Activated B cell treated with CpG ODN at 0.5 μM for 24 hours (primary cell): ENCODE measurements around the gene KLF11. TPM values are rescaled to one million over a fixed set of nuclear protein-coding genes. Genes with fewer than 3 reads are reported as not detected.

Experiments
- ATAC-seq: fragments of 200-7000 bp; cut with Tn5 transposase; one replicate; pipeline ENCODE4 v1.10.0; 2021; ENCODE audit warnings: low read depth, mild to moderate bottlenecking, moderate library complexity
- CTCF ChIA-PET: fragments of 350-600 bp; sonication (Branson Sonifier 250); formaldehyde crosslinking; loops from one replicate; lab custom pipeline; 2021; ENCODE audit warnings: antibody characterized with exemption; lab: Charles Lee
- POLR2A ChIA-PET: fragments of 350-600 bp; sonication (Branson Sonifier 250); formaldehyde crosslinking; loops from one replicate; lab custom pipeline; 2021; ENCODE audit warnings: antibody characterized with exemption; lab: Charles Lee
- DNase-seq: peaks from one replicate; pipeline ENCODE4 v3.0.0; 2022
- H3K27ac Mint-ChIP-seq: one replicate; pipeline ENCODE4 v1.8.0; 2020; ENCODE audit warnings: mixed read lengths
- H3K27me3 Mint-ChIP-seq: one replicate; pipeline ENCODE4 v1.8.0; 2021; ENCODE audit warnings: mixed read lengths
- H3K36me3 Mint-ChIP-seq: one replicate; pipeline ENCODE4 v1.8.0; 2021; ENCODE audit warnings: low read depth, mixed read lengths
- H3K4me1 Mint-ChIP-seq: one replicate; pipeline ENCODE4 v1.8.0; 2021; ENCODE audit warnings: mixed read lengths
- H3K4me3 Mint-ChIP-seq: one replicate; pipeline ENCODE4 v1.8.0; 2020; ENCODE audit warnings: mild to moderate bottlenecking, mixed read lengths
- H3K9me3 Mint-ChIP-seq: one replicate; pipeline ENCODE4 v1.8.0; 2020; ENCODE audit warnings: mixed read lengths
- intact Hi-C: fragments of 100-400 bp; cut with micrococcal nuclease; formaldehyde crosslinking; loops from one replicate; pipeline ENCODE4 v1.15.1; 2024
- total RNA-seq: library from RNA; stranded (reverse); gene quantifications from 2 replicates; pipeline ENCODE4 v1.2.3, GENCODE V29; 2022
- TF ChIP-seq, protein P1 (sequence below): fragments of 200-600 bp; IDR thresholded peaks from one replicate; pipeline ENCODE4 v1.8.0; 2022; ENCODE audit warnings: antibody characterized with exemption, mild to moderate bottlenecking

The KLF11 gene
- total RNA-seq, 1 donor from 2014 or later = 10.2 TPM

DNA sequence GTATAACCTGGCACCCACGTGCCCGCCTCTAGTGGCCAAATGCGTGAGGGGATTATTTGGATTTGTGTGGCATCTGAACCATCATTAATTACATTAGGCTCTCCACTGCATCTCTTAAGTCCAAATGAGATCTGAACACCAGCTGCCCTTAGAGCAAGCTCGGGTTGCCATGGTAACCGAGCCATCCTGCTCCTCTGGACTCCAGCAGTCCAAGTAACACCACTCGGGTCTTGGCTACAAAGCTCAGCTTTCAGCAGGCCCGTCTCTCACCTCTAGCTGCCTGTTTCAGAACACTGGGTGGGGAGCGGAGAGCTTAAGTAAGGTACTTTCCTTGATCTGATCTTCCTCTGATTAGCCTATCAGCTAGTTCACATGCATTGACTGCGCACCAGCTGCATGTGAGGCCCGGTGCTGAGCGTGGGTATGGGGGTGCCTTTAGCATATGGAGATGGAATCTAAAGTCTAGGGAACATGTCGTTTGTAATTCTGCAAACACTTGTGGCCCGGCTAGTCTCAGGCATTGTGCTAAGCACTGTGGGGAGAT lies 51.0 kb downstream of the KLF11 start:
- H3K9me3 Mint-ChIP-seq = no peaks in the 10 kb centered on the region
- H3K36me3 Mint-ChIP-seq = no peaks in the 10 kb centered on the region
- intact Hi-C loops = no loop called here
- ChIA-PET POLR2A (no interaction called here), CTCF (interaction anchor here (5.1 kb wide), 1 partner anchor 21 kb away, joined by 81 read pairs; no protein-coding TSS in a partner anchor)
- H3K4me3 Mint-ChIP-seq = no peak overlapping the region
- peaks cover 10% of the 10 kb centered on the region for H3K4me1 Mint-ChIP-seq
- no peak for DNase-seq
- no peak for ATAC-seq
- H3K27ac Mint-ChIP-seq = no peak overlapping the region
- H3K27me3 Mint-ChIP-seq = peaks cover 23% of the 10 kb centered on the region
- TF ChIP-seq, protein P1, sequence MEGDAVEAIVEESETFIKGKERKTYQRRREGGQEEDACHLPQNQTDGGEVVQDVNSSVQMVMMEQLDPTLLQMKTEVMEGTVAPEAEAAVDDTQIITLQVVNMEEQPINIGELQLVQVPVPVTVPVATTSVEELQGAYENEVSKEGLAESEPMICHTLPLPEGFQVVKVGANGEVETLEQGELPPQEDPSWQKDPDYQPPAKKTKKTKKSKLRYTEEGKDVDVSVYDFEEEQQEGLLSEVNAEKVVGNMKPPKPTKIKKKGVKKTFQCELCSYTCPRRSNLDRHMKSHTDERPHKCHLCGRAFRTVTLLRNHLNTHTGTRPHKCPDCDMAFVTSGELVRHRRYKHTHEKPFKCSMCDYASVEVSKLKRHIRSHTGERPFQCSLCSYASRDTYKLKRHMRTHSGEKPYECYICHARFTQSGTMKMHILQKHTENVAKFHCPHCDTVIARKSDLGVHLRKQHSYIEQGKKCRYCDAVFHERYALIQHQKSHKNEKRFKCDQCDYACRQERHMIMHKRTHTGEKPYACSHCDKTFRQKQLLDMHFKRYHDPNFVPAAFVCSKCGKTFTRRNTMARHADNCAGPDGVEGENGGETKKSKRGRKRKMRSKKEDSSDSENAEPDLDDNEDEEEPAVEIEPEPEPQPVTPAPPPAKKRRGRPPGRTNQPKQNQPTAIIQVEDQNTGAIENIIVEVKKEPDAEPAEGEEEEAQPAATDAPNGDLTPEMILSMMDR = no peak

DNA sequence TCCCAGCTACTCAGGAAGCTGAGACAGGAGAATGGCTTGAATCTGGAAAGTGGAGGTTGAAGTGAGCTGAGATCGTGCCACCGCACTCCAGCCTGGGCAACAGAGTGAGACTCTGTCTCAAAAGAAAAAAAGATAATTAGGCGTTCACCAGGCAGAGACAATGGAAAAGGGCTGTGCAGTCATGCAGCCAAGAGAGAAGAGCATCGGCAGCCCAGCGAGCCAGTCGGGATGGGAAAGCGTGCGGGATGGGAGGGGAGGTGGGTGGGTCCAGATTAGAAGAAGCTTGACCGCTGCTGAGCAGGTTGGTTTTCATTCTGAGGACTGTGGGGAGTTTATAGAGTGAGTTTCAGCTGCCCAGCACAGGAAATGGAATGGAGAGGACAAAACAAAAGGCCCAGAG lies 51.8 kb downstream of the KLF11 start:
- TF ChIP-seq, protein P1 = no peak
- peaks cover 20% of the 10 kb centered on the region for H3K27me3 Mint-ChIP-seq
- no peaks in the 10 kb centered on the region for H3K9me3 Mint-ChIP-seq
- no peak for ATAC-seq
- ChIA-PET POLR2A (no interaction called here), CTCF (interaction anchor here (5.1 kb wide), 1 partner anchor 22 kb away, joined by 81 read pairs; no protein-coding TSS in a partner anchor)
- no peak overlapping the region for H3K27ac Mint-ChIP-seq
- no peak overlapping the region for H3K4me3 Mint-ChIP-seq
- peaks cover 5% of the 10 kb centered on the region for H3K4me1 Mint-ChIP-seq
- DNase-seq = no peak
- intact Hi-C loops = no loop called here
- no peaks in the 10 kb centered on the region for H3K36me3 Mint-ChIP-seq

DNA sequence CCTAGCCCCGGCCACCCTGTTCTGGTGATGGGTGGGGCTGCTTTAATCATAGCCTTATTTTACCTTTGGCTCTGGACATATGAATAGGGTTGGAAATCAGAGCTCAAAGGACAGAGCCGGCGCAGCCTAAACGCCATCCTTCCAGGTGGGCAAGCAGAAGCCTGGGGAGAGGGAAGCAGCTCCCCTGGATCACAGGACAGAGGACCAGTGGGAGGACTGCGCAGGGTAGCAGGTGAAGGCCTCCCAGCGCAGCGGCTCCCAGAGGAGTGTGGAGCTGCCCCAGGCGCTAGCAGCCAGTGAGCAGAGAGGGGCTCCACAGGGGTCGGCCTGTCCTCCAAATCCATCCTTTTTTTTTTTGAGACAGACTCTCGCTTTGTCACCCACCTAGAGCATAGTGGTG lies 53.3 kb downstream of the KLF11 start:
- H3K27me3 Mint-ChIP-seq = peaks cover 20% of the 10 kb centered on the region
- H3K9me3 Mint-ChIP-seq = no peaks in the 10 kb centered on the region
- CTCF ChIA-PET = interaction anchor here (0.6 to 5.1 kb wide), 16 partner anchors 10 to 339 kb away, joined by 3 to 81 read pairs (median 4); partner anchors contain the start of gene CYS1
- TF ChIP-seq, protein P1 = no peak
- H3K4me3 Mint-ChIP-seq = no peak overlapping the region
- H3K4me1 Mint-ChIP-seq = peaks cover 2% of the 10 kb centered on the region
- ATAC-seq (no peak), DNase-seq (no peak)
- no peaks in the 10 kb centered on the region for H3K36me3 Mint-ChIP-seq
- POLR2A ChIA-PET = interaction anchor here (1.0 kb wide), 2 partner anchors 21 to 24 kb away, joined by 3 read pairs; no protein-coding TSS in a partner anchor
- H3K27ac Mint-ChIP-seq = no peak overlapping the region
- intact Hi-C loops = loop anchor here (1.0 kb wide), 1 partner anchor 24 kb away; no protein-coding TSS in a partner anchor

DNA sequence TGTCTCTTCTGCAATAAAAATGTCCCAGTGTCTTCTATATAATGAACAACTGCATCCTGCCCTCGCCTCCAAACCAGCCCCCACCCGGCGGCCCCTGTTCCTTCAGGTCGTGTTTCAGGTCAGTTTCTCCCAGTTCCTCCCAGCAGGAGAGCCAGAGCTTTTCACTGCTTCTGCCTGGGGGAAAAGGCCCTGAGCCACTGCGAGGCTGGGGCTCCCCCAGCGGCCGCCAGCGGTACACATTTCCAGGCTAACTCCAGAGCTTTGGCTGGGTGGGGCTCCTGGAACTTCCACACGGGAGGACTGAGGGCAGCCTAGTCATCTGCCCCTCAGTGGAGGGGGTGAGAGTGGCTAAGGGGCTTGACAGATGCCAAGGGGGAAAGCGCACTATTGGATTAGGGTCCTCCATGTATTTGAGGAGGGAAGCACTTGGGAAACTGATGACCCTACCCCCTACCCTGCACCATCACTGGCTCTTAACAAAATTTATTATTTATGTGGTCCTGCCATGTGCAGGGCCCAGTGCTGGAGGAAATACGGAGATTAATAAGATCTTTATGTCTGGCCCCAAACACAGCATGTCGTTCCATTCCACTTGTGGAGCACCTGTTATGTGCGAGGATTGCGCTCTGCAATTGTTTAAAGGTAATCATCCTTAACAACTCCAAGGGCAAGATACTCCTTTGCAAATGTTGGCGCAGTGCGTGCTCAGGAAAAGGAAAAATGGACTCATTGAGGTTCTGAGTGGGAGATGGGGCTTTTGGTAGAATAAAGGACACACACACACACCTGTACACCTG lies 54.2 kb downstream of the KLF11 start:
- intact Hi-C loops = loop anchor here (1.0 kb wide), 1 partner anchor 25 kb away; no protein-coding TSS in a partner anchor
- no peak overlapping the region for H3K4me3 Mint-ChIP-seq
- H3K27ac Mint-ChIP-seq = no peak overlapping the region
- ATAC-seq (peak; percentile 81), DNase-seq (peak; percentile 25)
- peaks cover 2% of the 10 kb centered on the region for H3K4me1 Mint-ChIP-seq
- no peaks in the 10 kb centered on the region for H3K36me3 Mint-ChIP-seq
- POLR2A ChIA-PET = interaction anchor here (1.0 kb wide), 2 partner anchors 22 to 25 kb away, joined by 3 read pairs; no protein-coding TSS in a partner anchor
- CTCF ChIA-PET = interaction anchor here (0.6 to 5.1 kb wide), 14 partner anchors 9 to 338 kb away, joined by 3 to 81 read pairs (median 4); partner anchors contain the start of gene CYS1
- peaks cover 14% of the 10 kb centered on the region for H3K27me3 Mint-ChIP-seq
- H3K9me3 Mint-ChIP-seq = no peaks in the 10 kb centered on the region
- TF ChIP-seq, protein P1 = peak; percentile 16

DNA sequence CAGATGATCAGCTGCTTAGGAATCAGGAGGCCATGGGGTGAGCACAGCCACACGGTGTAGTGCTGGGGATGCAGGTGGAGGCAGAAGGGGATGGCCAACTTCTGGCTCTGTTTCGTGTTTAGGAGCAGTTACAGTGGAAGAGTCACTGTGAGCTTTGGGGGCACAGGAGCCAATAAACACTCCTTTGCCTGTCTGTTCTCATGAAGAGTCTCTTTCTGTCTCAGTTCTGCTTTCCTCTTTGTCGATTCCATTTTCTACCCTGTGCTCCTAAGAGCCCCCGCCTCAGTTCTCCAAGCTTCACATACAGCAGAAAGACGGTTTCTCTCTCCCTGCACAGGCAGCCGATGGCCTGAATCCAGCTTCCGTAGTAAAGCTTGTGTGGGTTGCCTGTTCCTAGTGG lies 58.1 kb downstream of the KLF11 start:
- no peak overlapping the region for H3K4me3 Mint-ChIP-seq
- ATAC-seq = no peak
- ChIA-PET POLR2A (no interaction called here), CTCF (interaction anchor here (1.2 kb wide), 1 partner anchor 29 kb away, joined by 3 read pairs; no protein-coding TSS in a partner anchor)
- H3K27me3 Mint-ChIP-seq = peaks cover 1% of the 10 kb centered on the region
- no peaks in the 10 kb centered on the region for H3K9me3 Mint-ChIP-seq
- intact Hi-C loops = no loop called here
- peaks cover 2% of the 10 kb centered on the region for H3K4me1 Mint-ChIP-seq
- TF ChIP-seq, protein P1 = no peak
- no peak for DNase-seq
- no peaks in the 10 kb centered on the region for H3K36me3 Mint-ChIP-seq
- no peak overlapping the region for H3K27ac Mint-ChIP-seq
